ENCODE measurements around the gene CDCP1.

- TF ChIP-seq POLR2A (IDR thresholded peaks at IDR 0.05): no peak
- TF ChIP-seq CTCF (IDR thresholded peaks at IDR 0.05): no peak
Observed at GRCh38 chr3:45143673-45144671, 2.2 kb downstream of the CDCP1 start.
